ENCODE results near the gene AMIGO3.

AMIGO3 gene

GRCh38 chr3:49704629-49705028 lies 14.9 kb downstream of the AMIGO3 start:
- no peak for TF ChIP-seq CTCF (IDR thresholded peaks at IDR 0.05; ENCODE audit: low read depth, low read length, missing control alignments)
- no peak for DNase-seq
- Histone ChIP-seq H3K4me3 (ENCODE audit: low read depth, low read length) (no peak overlapping the region), H3K27me3 (replicated peaks) (no peaks in the 10 kb centered on the region), H3K27ac (no peak overlapping the region), H3K36me3 (replicated peaks) (peaks cover 27% of the 10 kb centered on the region)
- in situ Hi-C loops (cut with HindIII; ENCODE audit: low pct_ligation_motif_present, low sequenced_read_pairs): no loop called here

DNA sequence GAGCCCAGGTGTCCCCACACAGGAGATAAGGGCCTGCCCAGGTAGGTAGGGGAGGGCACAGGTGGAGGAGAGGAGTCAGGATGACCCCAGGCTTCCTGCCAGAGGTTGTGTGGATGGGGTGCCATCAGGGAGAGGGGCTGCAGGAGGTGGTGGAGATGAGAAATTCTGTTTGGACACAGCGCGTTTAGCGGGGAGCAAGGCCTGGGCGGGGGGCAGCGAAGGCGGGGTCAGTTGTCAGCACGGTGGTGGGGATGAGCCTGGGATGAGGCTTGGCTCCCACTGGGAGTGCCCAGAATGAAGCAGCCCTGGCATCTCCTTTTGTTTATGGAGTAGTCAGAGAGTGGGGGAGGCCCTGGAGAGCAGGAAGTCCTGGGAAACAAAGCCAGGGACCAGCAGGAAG lies 15.5 kb downstream of the AMIGO3 start:
- in situ Hi-C loops (cut with HindIII; ENCODE audit: low pct_ligation_motif_present, low sequenced_read_pairs): no loop called here
- TF ChIP-seq CTCF (IDR thresholded peaks at IDR 0.05; ENCODE audit: low read depth, low read length, missing control alignments): no peak
- Histone ChIP-seq H3K4me3 (ENCODE audit: low read depth, low read length) (no peak overlapping the region), H3K36me3 (replicated peaks) (peaks cover 27% of the 10 kb centered on the region), H3K27me3 (replicated peaks) (no peaks in the 10 kb centered on the region), H3K27ac (no peak overlapping the region)
- no peak for DNase-seq

GRCh38 chr3:49703443-49703927 lies 16.0 kb downstream of the AMIGO3 start:
- Histone ChIP-seq H3K4me3 (ENCODE audit: low read depth, low read length) (no peak overlapping the region), H3K27me3 (replicated peaks) (no peaks in the 10 kb centered on the region), H3K36me3 (replicated peaks) (peaks cover 27% of the 10 kb centered on the region), H3K27ac (no peak overlapping the region)
- TF ChIP-seq CTCF (IDR thresholded peaks at IDR 0.05; ENCODE audit: low read depth, low read length, missing control alignments): peak; percentile 91
- peak; percentile 54 for DNase-seq
- in situ Hi-C loops (cut with HindIII; ENCODE audit: low pct_ligation_motif_present, low sequenced_read_pairs): no loop called here

DNA sequence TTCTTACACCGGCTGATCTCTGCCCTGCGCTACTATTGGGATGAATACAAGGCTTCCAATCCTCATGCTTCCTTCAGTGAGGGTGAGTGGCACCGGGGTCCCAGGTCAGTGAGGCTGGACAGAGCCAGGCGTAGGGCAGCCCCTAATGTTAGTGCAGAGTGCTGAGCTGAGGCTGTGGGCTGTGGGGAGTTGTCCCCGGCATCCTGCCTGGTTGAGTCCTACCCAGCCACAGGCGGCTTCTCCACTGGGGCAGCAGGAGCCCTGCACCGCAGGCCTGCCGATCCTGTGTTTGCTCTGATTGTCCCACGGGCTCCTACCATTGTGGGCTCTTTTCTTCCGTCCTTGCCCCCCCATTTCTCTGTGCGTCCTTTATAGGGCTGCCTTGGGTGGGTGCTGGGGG lies 16.8 kb downstream of the AMIGO3 start:
- peaks cover 31% of the 10 kb centered on the region for H3K36me3 ChIP-seq (replicated peaks)

GRCh38 chr3:49701388-49702077 lies 18.0 kb downstream of the AMIGO3 start:
- no peak overlapping the region for H3K27ac ChIP-seq
- H3K27me3 ChIP-seq (replicated peaks): no peaks in the 10 kb centered on the region
- in situ Hi-C loops (cut with HindIII; ENCODE audit: low pct_ligation_motif_present, low sequenced_read_pairs): no loop called here
- peaks cover 31% of the 10 kb centered on the region for H3K36me3 ChIP-seq (replicated peaks)
- no peak for DNase-seq
- TF ChIP-seq CTCF (IDR thresholded peaks at IDR 0.05; ENCODE audit: low read depth, low read length, missing control alignments): peak; percentile 74
- no peak overlapping the region for H3K4me3 ChIP-seq (ENCODE audit: low read depth, low read length)

More for the DNA sequence above, 16.8 kb downstream of the AMIGO3 start:
- TF ChIP-seq CTCF (IDR thresholded peaks at IDR 0.05; ENCODE audit: low read depth, low read length, missing control alignments): no peak
- no peak for DNase-seq
- Histone ChIP-seq H3K27ac (no peak overlapping the region), H3K4me3 (ENCODE audit: low read depth, low read length) (no peak overlapping the region), H3K27me3 (replicated peaks) (no peaks in the 10 kb centered on the region)
- in situ Hi-C loops (cut with HindIII; ENCODE audit: low pct_ligation_motif_present, low sequenced_read_pairs): no loop called here
